Measurements from ENCODE around the gene SCYGR2.

The SCYGR2 gene

DNA sequence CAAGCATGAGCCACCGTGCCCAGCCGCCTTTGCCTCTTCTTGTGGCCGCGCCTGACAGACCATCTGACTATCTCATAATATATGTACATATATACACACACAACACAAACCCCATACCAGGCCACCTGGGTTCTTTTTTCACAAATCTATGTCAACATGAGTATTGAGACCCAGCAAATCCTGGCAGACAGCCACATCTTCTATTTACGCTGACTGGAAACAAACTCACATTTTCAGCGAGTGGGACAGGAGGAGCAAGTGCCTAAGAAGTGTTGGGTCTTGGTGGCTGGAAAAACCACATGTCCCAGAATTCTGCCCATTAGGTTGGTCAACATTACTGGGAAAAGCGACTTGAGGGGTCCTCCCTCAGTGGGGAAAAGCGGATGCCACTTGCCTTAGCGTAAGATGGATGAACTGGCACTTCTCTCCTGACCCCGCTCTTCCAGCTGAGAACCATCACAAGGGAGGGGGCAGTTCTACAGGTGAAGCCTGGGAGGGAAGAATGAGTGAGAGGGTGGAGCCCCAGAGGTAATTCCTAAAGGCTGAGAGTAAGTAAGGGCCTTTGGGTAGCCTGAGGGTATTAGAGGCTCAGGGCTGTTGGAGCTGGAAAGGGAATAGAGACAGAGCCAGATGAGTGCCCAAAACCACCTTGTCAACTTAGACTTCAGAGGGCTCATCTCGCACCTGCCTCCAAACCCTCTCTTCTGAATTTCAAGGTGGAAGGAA, 14.0 kb downstream of the SCYGR2 start:
- DNase-seq (ENCODE audit: low read depth in 2 of 2): no peak

DNA sequence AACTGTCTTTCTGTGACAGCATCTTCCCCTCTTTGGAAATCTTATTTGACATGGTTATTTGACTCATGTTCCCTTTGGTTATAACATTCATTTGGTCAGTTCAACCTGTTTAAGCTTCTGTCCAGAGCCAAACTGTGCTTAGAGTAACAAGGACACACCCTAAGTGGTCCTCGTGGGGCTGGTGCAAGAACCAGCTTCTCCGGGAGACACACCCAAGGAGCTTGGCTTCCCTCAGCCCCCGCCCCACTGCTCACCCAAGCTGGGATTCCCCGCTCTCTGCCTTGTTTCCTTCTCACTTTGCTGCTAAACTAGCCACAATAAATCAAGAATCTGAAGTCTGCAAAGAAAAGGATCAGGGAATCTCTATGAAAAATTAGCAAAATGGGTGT, 14.6 kb downstream of the SCYGR2 start:
- DNase-seq (ENCODE audit: low read depth in 2 of 2): no peak

GRCh38 chr2:227614246-227614645, 15.6 kb downstream of the SCYGR2 start:
- DNase-seq (ENCODE audit: low read depth in 2 of 2): no peak

DNA sequence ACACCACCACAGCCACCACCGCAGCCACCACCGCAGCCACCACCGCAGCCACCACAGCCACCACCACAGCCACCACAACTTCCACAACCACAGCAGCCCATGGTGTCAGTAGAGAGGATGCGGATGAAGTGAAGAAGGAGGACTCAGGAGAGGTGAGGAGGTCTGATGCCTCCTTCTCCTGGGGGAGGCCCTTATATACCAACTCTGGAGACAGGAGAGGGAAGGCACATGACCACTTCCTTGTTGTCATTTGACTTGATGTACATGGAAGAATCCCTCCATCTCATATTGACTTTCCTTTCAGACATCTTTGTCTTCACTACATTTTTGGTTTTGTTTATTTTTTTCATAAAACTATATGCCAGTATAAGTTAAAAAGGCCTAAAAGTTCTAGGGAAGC, 16.0 kb downstream of the SCYGR2 start, which contains the start of gene SCYGR3:
SCYGR3 (minus strand) TSS at position 101 of the 400 bp plus-strand sequence; CDS start at position 101, 0 bp downstream.
- DNase-seq (ENCODE audit: low read depth in 2 of 2): no peak

DNA sequence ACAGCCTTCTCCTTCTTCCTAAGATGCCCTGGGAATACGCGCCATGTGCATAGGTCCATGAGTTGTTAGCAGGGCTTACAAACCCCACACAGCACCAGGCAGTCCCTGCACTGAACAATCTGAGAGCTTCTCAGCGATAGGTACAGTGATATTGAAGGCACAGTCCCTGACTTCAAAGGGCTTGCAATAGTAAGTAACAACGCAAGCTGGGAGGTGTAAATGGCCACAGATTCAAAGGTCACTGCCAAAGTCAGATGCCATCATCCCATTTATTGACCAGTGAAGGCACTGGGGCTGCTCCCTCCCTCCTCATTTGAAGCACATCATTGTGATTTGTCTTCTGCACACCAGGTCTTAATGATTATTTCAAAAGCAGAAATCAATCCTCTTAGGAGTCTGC, 16.5 kb downstream of the SCYGR2 start:
- DNase-seq (ENCODE audit: low read depth in 2 of 2): no peak

- DNase-seq (ENCODE audit: low read depth in 2 of 2): no peak
Observed at GRCh38 chr2:227615906-227616305, 17.2 kb downstream of the SCYGR2 start.

DNA sequence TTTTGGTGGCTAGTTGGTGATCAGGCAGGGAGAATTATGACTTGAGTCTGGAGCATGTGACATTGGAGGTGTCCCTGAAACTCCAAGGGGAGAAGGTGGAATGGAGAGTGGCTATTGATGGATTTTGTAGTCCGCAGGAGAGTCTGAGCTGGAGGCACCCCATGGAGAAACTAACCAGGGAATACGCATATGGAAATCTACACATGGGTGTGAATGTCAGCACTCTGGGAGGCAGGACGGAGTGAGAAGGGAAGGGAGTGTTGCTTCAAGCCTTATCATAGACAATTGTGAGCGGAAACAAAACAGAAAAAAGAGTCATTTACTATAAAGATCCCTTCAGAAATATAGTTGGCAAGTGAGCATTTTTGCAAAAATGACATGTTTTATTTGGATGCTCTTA, 17.9 kb downstream of the SCYGR2 start:
- no peak for DNase-seq (ENCODE audit: low read depth in 2 of 2)

DNA sequence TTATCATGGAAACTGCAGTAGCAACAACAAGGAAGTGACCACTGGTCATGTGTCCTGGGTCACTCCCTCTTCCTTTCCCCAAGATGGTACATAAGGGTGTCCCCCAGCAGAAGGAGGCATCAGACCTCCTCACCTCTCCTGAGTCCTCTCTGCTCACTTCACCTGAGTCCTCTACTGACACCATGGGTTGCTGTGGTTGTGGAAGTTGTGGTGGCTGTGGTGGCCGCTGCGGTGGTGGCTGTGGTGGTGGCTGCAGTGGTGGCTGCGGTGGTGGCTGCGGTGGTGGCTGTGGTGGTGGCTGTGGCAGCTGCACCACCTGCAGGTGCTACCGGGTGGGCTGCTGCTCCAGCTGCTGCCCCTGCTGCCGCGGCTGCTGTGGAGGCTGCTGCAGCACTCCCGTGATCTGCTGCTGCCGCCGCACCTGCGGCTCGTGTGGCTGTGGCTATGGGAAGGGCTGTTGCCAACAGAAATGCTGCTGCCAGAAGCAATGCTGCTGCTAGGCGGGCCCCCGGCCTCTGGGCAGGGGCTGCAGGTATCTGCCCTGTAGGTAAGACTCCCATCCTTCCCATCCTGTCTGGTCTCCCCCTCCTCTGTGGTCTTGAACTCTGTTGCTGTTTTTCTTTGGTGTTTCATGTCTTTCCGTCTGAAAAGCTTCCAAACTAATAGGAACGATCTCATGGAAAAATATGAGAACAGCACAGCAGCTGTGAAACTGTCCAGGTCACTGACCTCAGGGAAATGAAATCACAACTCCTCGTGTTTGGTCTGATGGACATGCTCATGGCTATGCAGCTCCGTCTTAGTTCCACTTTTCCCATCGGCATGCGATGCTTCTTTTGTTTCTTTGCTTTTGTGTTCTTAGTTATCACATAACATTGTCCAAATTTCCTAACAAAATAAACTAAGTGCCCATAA, 18.9 kb downstream of the SCYGR2 start, which contains the start of gene SCYGR4:
SCYGR4 (plus strand) TSS at position 183 of the 915 bp plus-strand sequence; CDS start at position 183, 0 bp downstream.
- DNase-seq (ENCODE audit: low read depth in 2 of 2): no peak

- DNase-seq (ENCODE audit: low read depth in 2 of 2): no peak
Observed at GRCh38 chr2:227623226-227623625, 24.5 kb downstream of the SCYGR2 start.

DNA sequence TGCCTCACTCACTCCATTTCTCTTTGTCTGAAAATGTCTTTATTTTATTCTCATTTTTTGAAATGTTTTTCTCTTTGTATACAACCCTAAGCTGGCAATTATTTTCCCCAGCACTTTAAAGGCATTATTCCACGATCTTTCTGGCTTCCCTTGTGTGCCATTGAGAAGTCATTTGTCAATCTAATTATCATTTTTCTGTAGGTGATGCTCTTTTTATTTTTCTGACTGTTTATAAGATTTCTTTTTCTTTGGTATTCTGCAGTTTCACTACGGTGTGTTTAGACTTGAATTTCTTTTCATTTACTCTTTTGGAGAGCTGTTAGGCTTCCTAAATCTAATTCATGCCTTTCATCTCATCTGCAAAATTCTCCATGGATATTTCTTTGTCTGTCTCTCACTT, 26.7 kb downstream of the SCYGR2 start:
- DNase-seq (ENCODE audit: low read depth in 2 of 2): no peak

DNA sequence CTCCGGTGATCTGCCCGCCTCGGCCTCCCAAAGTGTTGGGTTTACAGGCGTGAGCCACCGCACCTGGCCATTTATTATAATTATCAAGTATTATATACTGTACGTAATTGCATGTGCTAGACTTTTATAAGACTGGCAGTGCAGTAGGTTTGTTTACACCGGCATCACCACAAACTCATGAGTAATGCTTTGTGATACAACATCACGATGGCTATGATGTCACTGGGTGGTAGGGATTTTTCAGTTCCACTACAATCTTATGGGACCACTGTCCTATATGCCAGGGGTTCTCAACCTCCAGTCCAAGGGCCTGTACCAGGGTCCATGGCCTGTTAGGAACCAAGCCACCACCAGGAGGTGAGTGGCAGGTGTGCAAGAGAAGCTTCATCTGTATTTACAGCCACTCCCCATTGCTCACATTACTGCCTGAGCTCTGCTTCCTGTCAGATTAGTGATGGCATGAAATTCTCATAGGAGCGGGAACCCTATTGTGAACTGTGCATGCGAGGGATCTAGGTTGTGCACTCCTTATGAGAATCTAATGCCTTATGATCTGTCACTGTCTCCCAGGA, 28.0 kb downstream of the SCYGR2 start:
- no peak for DNase-seq (ENCODE audit: low read depth in 2 of 2)

DNA sequence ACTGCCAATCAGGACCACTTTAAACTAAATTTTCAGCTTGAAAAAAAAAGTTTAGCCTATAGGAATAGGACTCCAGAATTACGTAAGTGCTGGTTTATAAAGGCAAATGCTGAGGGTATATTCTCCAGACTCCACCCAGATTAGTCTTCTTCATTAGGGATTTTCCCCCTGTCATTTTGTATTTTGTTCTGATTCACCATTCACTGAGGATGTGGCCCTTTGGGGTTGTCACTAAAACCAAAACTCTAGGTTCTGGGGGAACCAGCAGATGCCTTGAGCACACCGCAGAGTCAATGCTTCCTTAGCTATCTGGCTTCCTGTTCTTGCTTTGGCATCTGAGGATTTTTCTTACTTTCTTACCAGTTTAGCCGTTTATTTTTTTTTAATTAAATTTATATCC, 29.1 kb downstream of the SCYGR2 start:
- no peak for DNase-seq (ENCODE audit: low read depth in 2 of 2)

- DNase-seq (ENCODE audit: low read depth in 2 of 2): no peak
Observed at GRCh38 chr2:227629435-227629834, 30.7 kb downstream of the SCYGR2 start.

DNA sequence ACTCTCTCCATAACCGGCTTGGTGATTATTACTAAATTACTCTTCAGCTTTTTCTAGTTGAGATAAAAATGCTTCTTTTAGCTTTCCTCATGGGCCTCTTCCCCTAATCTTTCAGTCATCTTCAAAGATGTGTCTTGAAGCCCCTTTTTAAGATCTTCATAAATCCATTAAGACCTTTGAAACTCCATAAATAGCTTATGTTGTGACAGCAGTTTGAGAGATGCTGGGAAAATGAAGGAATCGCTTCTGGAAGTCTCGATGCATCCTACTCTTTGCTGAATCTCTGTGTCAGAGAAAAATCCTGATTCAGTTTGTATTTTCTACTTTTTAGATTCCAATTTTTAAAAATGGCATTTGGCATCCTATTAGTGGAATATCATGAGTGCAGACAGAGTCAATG, 31.6 kb downstream of the SCYGR2 start:
- DNase-seq (ENCODE audit: low read depth in 2 of 2): no peak

DNA sequence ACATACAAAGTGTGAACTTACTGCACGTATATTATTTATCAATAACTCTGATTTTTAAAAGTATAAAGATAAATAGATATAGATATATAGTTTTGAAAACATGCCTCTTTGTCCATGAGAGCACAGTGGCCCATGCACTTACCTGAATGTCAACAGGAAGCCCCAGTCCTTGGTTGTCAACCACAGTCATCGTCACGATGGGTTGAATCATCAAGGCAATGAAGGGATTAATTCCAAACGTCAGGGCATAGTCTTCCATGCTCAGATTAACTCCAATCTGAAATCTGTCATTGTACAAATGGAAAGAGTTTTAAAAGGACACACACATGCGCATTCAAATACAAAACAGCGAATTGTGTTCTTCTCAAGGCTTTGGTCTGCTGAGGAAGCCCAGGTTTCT, 34.1 kb downstream of the SCYGR2 start:
- DNase-seq (ENCODE audit: low read depth in 2 of 2): no peak

DNA sequence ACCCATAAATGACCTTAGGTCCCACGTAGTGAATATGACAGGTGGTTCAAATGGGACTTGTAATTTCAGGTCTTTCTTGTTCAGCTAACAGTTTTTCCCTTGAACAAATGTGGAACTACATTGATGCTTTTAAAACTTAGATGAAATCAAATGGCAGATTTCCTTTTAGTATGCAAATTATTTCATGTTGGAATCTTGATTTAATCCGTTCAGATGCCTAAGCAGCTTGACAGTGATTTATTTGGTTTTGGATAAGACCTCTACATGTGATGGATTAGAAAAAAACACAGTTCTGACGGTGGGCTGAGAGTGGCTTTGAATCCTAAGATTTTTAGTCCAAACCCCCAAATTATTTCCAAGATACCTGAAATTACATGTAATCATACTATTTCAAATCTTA, 35.5 kb downstream of the SCYGR2 start:
- DNase-seq (ENCODE audit: low read depth in 2 of 2): no peak

DNA sequence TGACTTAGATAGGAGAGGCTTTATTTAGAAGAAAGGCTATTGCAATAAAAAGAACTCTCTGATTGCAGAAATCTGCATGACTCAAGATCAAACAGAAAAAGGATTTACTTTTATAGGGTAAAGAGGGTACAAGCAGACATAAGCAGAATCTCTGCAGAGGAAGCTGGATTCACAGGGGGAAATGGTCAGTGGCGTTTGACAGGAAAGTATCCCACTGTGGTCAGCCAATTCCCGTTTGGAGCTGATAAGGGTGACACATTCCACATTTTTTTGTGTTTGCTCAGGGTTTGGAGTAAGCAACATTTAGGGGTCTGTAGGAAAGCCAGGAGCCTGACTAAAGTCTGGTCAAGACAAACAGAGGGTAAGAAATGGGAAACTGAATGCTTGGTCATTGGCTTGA, 44.0 kb downstream of the SCYGR2 start:
- no peak for DNase-seq (ENCODE audit: low read depth in 2 of 2)

DNA sequence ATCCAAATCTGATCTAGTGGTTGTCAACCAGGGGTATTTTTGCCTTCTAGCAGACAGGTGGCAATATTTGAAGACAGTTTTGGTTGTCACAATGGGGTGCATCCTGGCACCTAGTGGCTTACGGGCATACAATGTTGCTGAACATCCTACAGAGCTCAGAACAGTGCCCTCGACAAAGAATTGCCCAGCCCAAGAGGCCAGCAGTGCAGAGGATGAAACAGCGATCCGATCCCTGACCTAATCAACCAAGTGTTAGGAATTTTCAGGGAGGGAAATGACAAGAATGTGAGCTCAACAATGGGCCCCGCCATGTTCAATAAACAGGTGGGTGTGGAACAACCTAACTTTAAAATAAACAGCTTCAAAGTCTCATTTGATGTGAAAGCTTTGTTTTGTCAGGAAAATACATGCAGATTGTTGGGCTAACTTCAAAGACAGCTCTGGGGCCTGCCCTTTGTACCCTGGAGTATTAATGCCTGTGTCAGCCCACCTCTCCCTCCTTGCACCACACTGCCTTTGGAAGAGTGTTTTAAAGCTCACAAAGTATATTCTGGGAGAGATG, 45.4 kb downstream of the SCYGR2 start:
- DNase-seq (ENCODE audit: low read depth in 2 of 2): no peak

Measured in stimulated activated CD8-positive, alpha-beta memory T cell treated with anti-CD3 and anti-CD28 coated beads, Interleukin-2, amount 100 ng/mL, for 48 hours (primary cell).